ENCODE results near the gene PTPRT. TPM values are rescaled to one million over a fixed set of nuclear protein-coding genes. Genes with fewer than 3 reads are reported as not detected.

PTPRT gene
- total and polyA plus RNA-seq, 2 experiments from 2014 or later = not detected

DNA sequence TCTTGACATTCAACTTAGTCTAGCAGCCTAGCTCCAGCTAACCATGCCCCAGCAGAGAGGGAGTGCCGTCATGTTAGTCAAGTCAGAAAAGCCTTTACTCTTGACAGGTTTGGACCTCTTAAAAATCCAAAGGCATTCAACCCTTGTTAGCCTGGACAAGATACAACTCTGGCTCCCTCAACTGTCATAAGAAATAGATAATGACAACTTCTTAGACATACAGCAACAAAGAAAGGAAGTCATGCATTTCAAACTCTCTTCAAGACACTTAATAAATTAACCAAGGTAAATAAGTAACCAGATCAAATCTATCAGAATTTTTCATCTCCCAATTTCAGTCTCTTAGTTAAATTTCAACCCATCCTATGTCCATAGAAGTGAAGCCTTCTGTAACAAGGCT lies 22.7 kb downstream of the PTPRT start (continued):
- TF ChIP-seq, protein P1, sequence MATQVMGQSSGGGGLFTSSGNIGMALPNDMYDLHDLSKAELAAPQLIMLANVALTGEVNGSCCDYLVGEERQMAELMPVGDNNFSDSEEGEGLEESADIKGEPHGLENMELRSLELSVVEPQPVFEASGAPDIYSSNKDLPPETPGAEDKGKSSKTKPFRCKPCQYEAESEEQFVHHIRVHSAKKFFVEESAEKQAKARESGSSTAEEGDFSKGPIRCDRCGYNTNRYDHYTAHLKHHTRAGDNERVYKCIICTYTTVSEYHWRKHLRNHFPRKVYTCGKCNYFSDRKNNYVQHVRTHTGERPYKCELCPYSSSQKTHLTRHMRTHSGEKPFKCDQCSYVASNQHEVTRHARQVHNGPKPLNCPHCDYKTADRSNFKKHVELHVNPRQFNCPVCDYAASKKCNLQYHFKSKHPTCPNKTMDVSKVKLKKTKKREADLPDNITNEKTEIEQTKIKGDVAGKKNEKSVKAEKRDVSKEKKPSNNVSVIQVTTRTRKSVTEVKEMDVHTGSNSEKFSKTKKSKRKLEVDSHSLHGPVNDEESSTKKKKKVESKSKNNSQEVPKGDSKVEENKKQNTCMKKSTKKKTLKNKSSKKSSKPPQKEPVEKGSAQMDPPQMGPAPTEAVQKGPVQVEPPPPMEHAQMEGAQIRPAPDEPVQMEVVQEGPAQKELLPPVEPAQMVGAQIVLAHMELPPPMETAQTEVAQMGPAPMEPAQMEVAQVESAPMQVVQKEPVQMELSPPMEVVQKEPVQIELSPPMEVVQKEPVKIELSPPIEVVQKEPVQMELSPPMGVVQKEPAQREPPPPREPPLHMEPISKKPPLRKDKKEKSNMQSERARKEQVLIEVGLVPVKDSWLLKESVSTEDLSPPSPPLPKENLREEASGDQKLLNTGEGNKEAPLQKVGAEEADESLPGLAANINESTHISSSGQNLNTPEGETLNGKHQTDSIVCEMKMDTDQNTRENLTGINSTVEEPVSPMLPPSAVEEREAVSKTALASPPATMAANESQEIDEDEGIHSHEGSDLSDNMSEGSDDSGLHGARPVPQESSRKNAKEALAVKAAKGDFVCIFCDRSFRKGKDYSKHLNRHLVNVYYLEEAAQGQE (IDR thresholded peaks at IDR 0.05; ENCODE audit: unreplicated experiment) = no peak
- TF ChIP-seq CREB1 (CRISPR knock-in tag; IDR thresholded peaks at IDR 0.05; ENCODE audit: low read depth) = no peak
- no peak for TF ChIP-seq EZH2phosphoT487 (IDR thresholded peaks at IDR 0.05; ENCODE audit: unreplicated experiment)
- no peak for TF ChIP-seq ZNF331 (CRISPR knock-in tag; IDR thresholded peaks at IDR 0.05; ENCODE audit: low read depth)

DNA sequence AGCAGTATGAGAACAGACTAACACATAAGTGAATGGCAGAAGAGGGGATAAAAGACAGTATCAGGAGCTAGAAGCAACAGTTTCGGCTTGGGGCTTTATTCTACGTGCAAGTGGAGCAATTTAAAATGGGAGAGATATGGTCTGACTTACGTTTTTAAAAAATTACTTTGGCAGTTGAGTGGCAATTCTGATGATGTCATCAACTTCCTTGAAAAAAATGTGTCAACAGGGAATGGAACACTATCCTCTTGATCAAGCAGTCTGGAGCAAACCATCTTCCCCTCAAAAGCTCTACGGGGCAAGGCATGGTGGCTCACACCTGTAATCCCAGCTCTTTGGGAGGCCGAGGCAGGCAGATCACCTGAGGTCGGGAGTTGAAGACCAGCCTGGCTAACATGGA lies 24.1 kb downstream of the PTPRT start:
- H3K4me2 ChIP-seq = no peak overlapping the region
- no peaks in the 10 kb centered on the region; the same call in 1 of the 2 replicates for H3K36me3 ChIP-seq (ENCODE audit: insufficient read depth)
- no peaks in the 10 kb centered on the region for H3K4me1 Mint-ChIP-seq
- H2AFZ ChIP-seq = no peak overlapping the region
- no peaks in the 10 kb centered on the region for H3K79me2 ChIP-seq (replicated peaks; ENCODE audit: insufficient read depth)
- H3K4me1 ChIP-seq (ENCODE audit: insufficient read depth) = no peaks in the 10 kb centered on the region
- no peaks in the 10 kb centered on the region for H3K27me3 ChIP-seq (ENCODE audit: insufficient read depth)
- no peak overlapping the region for H3K4me3 Mint-ChIP-seq
- TF ChIP-seq NANOG (IDR thresholded peaks at IDR 0.05; ENCODE audit: borderline replicate concordance) (no peak), ZNF114 (CRISPR knock-in tag; IDR thresholded peaks at IDR 0.05) (no peak), JUNB (IDR thresholded peaks at IDR 0.05; ENCODE audit: unreplicated experiment) (no peak), EZH2phosphoT487 (IDR thresholded peaks at IDR 0.05; ENCODE audit: unreplicated experiment) (no peak), POLR2AphosphoS5 (IDR thresholded peaks at IDR 0.05; ENCODE audit: low read depth) (no peak), EZH2 (IDR thresholded peaks at IDR 0.05; ENCODE audit: low read depth, unreplicated experiment) (no peak), CREB1 (CRISPR knock-in tag; IDR thresholded peaks at IDR 0.05; ENCODE audit: low read depth) (no peak)
- TF ChIP-seq, protein P2, sequence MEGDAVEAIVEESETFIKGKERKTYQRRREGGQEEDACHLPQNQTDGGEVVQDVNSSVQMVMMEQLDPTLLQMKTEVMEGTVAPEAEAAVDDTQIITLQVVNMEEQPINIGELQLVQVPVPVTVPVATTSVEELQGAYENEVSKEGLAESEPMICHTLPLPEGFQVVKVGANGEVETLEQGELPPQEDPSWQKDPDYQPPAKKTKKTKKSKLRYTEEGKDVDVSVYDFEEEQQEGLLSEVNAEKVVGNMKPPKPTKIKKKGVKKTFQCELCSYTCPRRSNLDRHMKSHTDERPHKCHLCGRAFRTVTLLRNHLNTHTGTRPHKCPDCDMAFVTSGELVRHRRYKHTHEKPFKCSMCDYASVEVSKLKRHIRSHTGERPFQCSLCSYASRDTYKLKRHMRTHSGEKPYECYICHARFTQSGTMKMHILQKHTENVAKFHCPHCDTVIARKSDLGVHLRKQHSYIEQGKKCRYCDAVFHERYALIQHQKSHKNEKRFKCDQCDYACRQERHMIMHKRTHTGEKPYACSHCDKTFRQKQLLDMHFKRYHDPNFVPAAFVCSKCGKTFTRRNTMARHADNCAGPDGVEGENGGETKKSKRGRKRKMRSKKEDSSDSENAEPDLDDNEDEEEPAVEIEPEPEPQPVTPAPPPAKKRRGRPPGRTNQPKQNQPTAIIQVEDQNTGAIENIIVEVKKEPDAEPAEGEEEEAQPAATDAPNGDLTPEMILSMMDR (conservative IDR thresholded peaks at IDR 0.05; ENCODE audit: low read depth in 2 of 2) = no peak
- TF ChIP-seq, protein P3, sequence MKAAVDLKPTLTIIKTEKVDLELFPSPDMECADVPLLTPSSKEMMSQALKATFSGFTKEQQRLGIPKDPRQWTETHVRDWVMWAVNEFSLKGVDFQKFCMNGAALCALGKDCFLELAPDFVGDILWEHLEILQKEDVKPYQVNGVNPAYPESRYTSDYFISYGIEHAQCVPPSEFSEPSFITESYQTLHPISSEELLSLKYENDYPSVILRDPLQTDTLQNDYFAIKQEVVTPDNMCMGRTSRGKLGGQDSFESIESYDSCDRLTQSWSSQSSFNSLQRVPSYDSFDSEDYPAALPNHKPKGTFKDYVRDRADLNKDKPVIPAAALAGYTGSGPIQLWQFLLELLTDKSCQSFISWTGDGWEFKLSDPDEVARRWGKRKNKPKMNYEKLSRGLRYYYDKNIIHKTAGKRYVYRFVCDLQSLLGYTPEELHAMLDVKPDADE (IDR thresholded peaks at IDR 0.05) = no peak
- TF ChIP-seq, protein P4, sequence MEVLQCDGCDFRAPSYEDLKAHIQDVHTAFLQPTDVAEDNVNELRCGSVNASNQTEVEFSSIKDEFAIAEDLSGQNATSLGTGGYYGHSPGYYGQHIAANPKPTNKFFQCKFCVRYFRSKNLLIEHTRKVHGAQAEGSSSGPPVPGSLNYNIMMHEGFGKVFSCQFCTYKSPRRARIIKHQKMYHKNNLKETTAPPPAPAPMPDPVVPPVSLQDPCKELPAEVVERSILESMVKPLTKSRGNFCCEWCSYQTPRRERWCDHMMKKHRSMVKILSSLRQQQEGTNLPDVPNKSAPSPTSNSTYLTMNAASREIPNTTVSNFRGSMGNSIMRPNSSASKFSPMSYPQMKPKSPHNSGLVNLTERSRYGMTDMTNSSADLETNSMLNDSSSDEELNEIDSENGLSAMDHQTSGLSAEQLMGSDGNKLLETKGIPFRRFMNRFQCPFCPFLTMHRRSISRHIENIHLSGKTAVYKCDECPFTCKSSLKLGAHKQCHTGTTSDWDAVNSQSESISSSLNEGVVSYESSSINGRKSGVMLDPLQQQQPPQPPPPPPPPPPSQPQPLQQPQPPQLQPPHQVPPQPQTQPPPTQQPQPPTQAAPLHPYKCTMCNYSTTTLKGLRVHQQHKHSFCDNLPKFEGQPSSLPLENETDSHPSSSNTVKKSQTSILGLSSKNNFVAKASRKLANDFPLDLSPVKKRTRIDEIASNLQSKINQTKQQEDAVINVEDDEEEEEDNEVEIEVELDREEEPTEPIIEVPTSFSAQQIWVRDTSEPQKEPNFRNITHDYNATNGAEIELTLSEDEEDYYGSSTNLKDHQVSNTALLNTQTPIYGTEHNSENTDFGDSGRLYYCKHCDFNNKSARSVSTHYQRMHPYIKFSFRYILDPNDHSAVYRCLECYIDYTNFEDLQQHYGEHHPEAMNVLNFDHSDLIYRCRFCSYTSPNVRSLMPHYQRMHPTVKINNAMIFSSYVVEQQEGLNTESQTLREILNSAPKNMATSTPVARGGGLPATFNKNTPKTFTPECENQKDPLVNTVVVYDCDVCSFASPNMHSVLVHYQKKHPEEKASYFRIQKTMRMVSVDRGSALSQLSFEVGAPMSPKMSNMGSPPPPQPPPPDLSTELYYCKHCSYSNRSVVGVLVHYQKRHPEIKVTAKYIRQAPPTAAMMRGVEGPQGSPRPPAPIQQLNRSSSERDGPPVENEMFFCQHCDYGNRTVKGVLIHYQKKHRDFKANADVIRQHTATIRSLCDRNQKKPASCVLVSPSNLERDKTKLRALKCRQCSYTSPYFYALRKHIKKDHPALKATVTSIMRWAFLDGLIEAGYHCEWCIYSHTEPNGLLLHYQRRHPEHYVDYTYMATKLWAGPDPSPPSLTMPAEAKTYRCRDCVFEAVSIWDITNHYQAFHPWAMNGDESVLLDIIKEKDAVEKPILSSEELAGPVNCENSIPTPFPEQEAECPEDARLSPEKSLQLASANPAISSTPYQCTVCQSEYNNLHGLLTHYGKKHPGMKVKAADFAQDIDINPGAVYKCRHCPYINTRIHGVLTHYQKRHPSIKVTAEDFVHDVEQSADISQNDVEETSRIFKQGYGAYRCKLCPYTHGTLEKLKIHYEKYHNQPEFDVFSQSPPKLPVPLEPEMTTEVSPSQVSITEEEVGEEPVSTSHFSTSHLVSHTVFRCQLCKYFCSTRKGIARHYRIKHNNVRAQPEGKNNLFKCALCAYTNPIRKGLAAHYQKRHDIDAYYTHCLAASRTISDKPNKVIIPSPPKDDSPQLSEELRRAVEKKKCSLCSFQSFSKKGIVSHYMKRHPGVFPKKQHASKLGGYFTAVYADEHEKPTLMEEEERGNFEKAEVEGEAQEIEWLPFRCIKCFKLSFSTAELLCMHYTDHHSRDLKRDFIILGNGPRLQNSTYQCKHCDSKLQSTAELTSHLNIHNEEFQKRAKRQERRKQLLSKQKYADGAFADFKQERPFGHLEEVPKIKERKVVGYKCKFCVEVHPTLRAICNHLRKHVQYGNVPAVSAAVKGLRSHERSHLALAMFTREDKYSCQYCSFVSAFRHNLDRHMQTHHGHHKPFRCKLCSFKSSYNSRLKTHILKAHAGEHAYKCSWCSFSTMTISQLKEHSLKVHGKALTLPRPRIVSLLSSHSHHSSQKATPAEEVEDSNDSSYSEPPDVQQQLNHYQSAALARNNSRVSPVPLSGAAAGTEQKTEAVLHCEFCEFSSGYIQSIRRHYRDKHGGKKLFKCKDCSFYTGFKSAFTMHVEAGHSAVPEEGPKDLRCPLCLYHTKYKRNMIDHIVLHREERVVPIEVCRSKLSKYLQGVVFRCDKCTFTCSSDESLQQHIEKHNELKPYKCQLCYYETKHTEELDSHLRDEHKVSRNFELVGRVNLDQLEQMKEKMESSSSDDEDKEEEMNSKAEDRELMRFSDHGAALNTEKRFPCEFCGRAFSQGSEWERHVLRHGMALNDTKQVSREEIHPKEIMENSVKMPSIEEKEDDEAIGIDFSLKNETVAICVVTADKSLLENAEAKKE (CRISPR knock-in tag; IDR thresholded peaks at IDR 0.05) = no peak
- ATAC-seq = no peak
- no peak overlapping the region for H3K4me3 ChIP-seq
- H3K36me3 Mint-ChIP-seq (ENCODE audit: low read depth) = peaks cover 11% of the 10 kb centered on the region; the same call in 2 of the 3 replicates
- H3F3A ChIP-seq (replicated peaks; ENCODE audit: low read depth) = no peaks in the 10 kb centered on the region
- no peaks in the 10 kb centered on the region for H3K27me3 Mint-ChIP-seq (ENCODE audit: insufficient read depth, low read depth, poor library complexity)
- H3K27ac ChIP-seq (ENCODE audit: low read depth) = no peak overlapping the region
- peaks cover 94% of the 10 kb centered on the region for H3K9me3 Mint-ChIP-seq
- H4K20me1 ChIP-seq (replicated peaks; ENCODE audit: insufficient read depth) = no peaks in the 10 kb centered on the region
- H3K27ac Mint-ChIP-seq = no peak overlapping the region
- no peak for DNase-seq (ENCODE audit: low spot score)
- no peaks in the 10 kb centered on the region for H3K9me2 ChIP-seq (ENCODE audit: insufficient read depth)
